Measurements from ENCODE around the gene ARMH4. TPM values are rescaled to one million over a fixed set of nuclear protein-coding genes. Genes with fewer than 3 reads are reported as not detected.

The ARMH4 gene
- total and polyA plus RNA-seq, 10 of the 15 experiments (the other 5 are each of a cell fraction or from before 2014, with no cell fraction given), result 0.50 to 0.97 (median 0.60) TPM; not detected in 7

GRCh38 chr14:57991353-57991752 is 160.7 kb downstream of the ARMH4 start:
- ChIA-PET CTCF (no interaction called here), RAD21 (ENCODE audit: unreplicated experiment) (no interaction called here), SMC1A (ENCODE audit: uncharacterized antibody, unreplicated experiment) (no interaction called here), POLR2A (no interaction called here)
- H4K20me1 ChIP-seq (ENCODE audit: control insufficient read depth, insufficient read depth), result no peaks in the 10 kb centered on the region
- TF ChIP-seq ZBTB33 (IDR thresholded peaks at IDR 0.05), result no peak
- TF ChIP-seq BCL3 (IDR thresholded peaks at IDR 0.05; ENCODE audit: borderline replicate concordance, insufficient read depth, low read depth, low read length, poor library complexity, severe bottlenecking), result no peak
- TF ChIP-seq PAX5 (IDR thresholded peaks at IDR 0.05; ENCODE audit: borderline replicate concordance, low read depth, low read length), result no peak
- TF ChIP-seq IRF4 (IDR thresholded peaks at IDR 0.05; ENCODE audit: low read depth, low read length), result no peak
- H3K9ac ChIP-seq (ENCODE audit: control insufficient read depth, insufficient read depth, low read length), result no peak overlapping the region
- no peaks in the 10 kb centered on the region for H3K36me3 ChIP-seq (ENCODE audit: control insufficient read depth in 2 of 2, insufficient read depth in 2 of 2, low read length in 1 of 2)
- 23% methylated on average over 4 of the region's 4 CpGs for WGBS (ENCODE audit: insufficient coverage, insufficient replicate concordance, low lambda C conversion rate, missing lambda C conversion rate)
- no peak overlapping the region for H3K4me3 ChIP-seq
- ATAC-seq (no peak), FAIRE-seq (no peak), DNase-seq (ENCODE audit: low read depth, low spot score) (no peak)
- H3K27me3 ChIP-seq (replicated peaks in 1 of 2; ENCODE audit: control insufficient read depth in 2 of 2, insufficient read depth in 2 of 2, low read length in 1 of 2), result no peaks in the 10 kb centered on the region
- H3K27ac ChIP-seq (ENCODE audit: control insufficient read depth, insufficient read depth), result no peak overlapping the region
- no peaks in the 10 kb centered on the region for H3K79me2 ChIP-seq (ENCODE audit: control insufficient read depth, insufficient read depth, low read length)
- in situ Hi-C loops (cut with MboI), result no loop called here
- no peak overlapping the region for H2AFZ ChIP-seq (ENCODE audit: control insufficient read depth, low read depth, low read length)
- H3K9me3 ChIP-seq (replicated peaks; ENCODE audit: control insufficient read depth, insufficient read depth, low read length), result no peaks in the 10 kb centered on the region
- no TSS peak for BruUV-seq (replicated peaks)
- intact Hi-C loops (cut with micrococcal nuclease; ENCODE audit: unreplicated experiment), result no loop called here
- no peaks in the 10 kb centered on the region for H3K4me1 ChIP-seq (ENCODE audit: control insufficient read depth, insufficient read depth, low read length)
- no peak overlapping the region for H3K4me2 ChIP-seq (ENCODE audit: control insufficient read depth, insufficient read depth)
